T-helper 2 cell treated with Interferon-gamma antibody and Interleukin-4, amounts not matched to agents 100 ng/mL and 5 ng/mL, for 36 hours (primary cell): ENCODE data around the gene UBXN10. TPM values are rescaled to one million over a fixed set of nuclear protein-coding genes. Genes with fewer than 3 reads are reported as not detected.

Experiments used
- intact Hi-C: fragments of 100-400 bp; cut with micrococcal nuclease; formaldehyde crosslinking; loops from one replicate; pipeline ENCODE4 v1.15.1; 2023
- total RNA-seq: library from RNA; stranded (reverse); gene quantifications from 2 replicates; pipeline ENCODE4 v1.2.3, GENCODE V29; 2022

Gene UBXN10, protein sequence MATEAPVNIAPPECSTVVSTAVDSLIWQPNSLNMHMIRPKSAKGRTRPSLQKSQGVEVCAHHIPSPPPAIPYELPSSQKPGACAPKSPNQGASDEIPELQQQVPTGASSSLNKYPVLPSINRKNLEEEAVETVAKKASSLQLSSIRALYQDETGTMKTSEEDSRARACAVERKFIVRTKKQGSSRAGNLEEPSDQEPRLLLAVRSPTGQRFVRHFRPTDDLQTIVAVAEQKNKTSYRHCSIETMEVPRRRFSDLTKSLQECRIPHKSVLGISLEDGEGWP
- 0.45 and 0.64 TPM in 2 replicates for total RNA-seq

DNA sequence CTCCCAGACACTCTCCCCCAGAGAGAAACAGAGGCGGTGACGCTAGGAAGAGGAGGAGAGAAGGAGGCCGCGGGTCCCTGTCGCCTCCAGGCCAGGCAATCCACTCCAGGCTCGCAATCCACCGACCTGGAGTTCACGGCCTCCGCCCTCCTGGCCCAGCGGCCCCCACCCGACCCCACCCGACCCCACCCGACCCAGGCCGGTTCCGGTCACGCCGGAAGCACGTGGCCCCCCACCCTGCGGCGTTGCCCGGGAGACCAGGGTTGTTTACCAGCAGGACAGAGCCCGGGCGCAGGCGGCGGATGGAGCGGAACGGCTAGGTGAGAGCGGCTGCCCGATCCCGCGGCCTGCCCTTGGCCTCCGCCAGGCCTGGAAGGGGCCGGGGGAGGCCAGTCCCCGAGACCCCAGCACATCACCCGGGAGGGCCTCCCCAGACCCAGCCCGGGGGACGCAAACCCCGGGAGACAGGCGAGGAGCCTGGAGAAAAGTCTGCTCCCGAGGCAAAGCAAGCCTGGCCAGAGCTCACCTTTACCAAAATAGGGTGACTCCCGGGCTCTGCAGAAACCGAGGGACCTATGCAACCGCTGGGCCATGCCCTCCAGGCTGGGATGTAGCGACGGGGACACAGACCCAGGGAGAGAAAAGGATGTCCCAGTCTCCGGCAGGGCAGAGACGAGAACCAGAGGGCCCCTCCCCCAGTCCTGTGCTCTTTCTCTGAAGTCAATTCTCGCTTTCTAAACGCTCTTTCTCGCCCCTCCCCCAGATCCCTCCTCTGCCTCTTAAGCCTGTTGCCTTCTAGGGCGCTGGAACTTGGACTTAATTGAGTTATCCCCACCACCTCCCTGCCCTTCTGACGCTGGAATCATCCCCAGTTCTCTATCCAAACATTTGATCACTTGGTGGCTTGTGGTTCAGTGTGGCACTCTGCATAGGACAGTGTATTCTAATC, at the start of gene UBXN10, which contains the start of gene PLA2G2C:
TSS of gene UBXN10 (plus strand) at position 263 of the 949 bp plus-strand sequence. CDS start 4,466 bp downstream, outside the sequence.
TSS of gene PLA2G2C (minus strand) at position 685 of the 949 bp plus-strand sequence. CDS start 9,155 bp downstream, outside the sequence.
- intact Hi-C loops: loop anchor here (5.0 kb wide), 1 partner anchor 34 kb away; no protein-coding TSS in a partner anchor

DNA sequence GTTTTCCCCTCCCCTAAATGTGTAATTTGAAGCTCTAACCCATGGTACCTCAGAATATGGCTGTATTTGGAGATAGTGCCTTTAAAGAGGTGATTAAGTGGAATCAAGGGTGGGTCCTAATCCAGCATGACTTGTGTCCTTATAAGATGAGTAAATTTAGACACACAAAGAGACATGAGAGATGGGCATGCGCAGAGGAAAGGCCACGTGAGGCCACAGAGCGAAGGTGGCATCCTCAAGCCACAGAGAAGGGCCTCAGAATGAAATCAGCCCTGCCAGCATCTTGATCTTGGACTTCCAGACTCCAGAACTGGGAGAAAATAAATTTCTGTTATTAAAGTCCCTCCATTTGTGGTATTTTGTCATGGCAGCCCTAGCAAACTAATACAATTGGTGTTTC, 49.6 kb upstream of the UBXN10 start:
- intact Hi-C loops: no loop called here

DNA sequence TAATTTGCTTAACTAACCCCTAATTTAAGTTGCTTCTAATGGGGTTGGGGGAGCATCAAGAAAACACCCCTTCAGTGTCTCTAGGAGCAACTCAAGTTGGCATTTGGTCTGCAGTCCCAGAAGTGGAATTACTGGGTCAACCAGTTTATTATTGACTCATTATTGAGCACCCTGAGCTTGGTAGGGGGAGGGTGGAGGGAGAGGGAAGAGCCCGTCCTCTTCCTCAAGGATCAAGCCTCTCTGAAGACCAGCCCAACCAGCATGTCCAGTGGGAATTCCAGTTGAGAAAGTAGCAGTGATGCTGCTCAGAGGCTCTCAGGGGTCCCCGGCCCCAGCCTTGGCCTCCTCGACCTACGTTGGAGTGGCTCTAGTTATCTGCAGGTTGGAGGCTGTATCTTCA, 48.8 kb upstream of the UBXN10 start:
- intact Hi-C loops: no loop called here

DNA sequence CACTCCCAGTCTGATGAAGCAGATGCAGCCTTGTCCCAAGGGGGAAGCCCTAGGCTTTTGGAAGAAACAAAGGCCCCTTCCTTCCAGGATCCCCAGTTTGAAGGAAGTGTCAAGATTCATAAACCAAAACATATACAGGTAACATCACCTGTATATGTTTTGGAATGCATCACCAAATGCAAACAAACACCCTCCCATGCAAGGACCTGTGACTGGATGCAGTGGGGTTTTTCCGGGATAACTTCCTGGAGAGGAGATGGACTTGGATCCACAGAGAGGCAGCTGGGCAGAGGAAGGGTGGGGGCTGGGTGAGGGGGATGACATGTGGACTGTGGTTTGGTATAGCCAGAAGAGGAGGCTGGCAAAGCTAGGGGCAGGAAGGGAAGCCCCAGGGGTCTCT, 48.3 kb upstream of the UBXN10 start:
- intact Hi-C loops: no loop called here

DNA sequence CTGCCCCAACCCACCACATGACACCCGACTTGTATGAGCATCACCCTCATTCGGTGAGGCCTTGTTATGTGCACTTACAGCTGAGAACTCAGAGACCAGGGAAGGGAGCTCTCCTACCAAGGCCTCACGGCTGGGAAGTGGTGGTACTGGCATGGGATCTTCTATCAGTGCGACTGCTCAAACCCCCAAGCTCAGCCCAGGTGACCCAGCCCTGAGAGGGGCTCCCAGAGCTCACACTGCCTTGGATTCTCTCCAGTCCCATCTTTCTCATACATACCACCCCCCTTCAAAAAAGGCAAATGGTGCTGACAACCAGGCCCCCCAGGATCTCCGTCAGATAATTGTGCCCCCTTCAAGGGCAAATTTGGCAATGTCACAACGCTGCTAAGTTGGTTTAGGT, 47.5 kb upstream of the UBXN10 start:
- intact Hi-C loops: no loop called here

DNA sequence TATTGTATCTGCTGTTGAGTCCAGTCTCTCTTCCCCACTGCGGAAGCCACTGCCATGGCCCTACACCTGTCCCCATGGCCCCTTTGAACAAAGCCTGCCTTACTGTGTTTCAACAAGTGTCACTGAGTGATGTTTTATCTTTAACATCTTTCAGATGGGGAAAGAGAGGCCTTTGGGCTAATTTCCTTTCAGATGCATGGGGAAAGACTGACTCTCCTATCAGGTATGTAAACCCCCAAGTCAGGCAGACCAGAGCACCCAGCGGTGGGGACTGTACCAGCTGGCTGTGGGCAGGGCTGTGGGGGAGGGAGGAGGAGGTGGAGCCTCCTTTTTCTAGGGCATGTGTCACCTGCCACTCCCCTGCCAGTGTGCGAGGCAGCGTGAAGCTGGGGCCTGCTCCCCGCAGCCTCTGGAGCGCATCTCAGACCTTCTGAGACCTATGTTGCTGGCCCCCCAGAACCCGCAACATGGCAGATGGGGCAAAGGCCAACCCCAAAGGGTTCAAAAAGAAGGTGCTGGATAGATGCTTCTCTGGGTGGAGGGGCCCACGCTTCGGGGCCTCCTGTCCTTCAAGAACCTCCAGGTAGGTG, 46.8 kb upstream of the UBXN10 start, which contains the start of gene PLA2G2F:
TSS of gene PLA2G2F (plus strand) at position 363 of the 590 bp plus-strand sequence. CDS start at position 468, 105 bp downstream.
- intact Hi-C loops: no loop called here

DNA sequence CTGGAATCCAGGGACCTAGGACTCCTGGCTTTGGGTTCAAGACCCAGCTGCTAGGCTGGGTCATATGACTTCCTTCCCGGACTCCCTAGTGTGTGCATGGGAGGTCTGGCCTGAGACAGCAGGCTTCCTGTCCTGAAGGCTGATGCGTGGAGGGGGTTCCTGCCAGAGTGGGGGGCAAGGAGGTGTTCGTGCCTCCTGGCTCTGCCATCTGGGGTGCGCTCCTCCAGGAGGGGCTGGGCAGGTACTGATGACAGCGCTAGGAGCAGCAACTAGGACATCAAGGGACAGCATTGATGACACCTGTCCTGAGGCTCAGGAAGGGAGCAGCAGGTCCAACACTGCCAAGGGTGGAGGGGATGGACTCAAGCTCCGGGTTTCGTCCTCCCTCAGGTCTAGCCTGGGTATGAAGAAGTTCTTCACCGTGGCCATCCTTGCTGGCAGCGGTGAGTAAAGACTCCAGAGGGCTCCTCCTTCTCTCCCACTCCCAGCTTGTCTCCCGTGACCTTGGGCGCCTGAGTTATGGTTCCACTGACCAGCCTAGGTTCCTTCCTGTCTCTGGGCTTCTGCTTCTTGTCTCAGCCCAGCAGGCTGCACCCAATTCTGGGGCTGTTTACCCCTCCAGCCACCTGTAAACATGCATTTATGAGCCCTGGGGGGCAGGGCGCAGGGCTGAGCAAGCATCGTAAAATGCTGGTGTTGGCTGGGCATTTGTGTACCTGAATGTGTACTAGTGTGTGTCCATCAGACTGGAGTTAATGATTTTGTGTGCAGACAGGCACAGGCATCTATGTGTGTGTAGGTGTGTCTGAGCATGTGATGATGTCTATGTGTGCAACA, 45.9 kb upstream of the UBXN10 start:
- intact Hi-C loops: no loop called here

DNA sequence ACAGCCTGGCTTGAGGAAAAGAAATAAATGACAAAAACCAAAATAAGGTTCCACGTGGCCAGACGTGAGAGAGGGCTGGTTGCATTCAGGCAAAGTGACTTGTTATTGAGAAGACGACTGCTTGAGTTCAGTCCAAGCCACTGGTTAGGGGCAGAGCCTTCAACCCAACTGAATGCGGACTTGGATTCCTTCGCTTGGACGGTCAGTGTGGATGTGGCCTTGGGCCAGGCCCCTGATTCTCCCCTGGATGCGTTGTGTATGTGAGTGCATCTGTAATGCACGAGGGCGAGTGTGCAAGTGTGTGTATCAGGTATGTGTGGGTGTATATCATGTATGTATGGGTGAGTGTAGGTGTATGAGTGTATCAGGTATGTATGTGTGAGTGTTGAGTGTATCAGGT, 44.9 kb upstream of the UBXN10 start:
- intact Hi-C loops: no loop called here

DNA sequence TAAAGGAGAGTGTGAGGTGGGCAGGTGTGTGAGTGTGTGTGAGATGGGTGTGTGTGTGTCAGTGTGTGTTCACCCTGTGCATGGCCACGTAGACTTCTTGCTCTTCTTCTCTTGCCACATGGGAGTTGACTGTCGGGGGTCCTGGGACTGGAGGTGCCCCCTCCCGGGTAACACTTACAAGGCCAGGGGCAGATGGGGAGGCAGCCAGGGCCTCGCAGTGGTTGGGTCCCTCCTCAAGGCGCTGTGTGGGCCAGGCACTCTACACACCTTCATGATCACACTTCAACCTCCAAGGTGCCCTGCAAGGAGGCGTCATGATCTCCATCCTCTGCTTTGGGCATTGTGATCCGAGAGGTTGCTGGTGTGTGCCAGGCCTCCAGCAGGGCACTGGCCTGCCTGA, 44.4 kb upstream of the UBXN10 start:
- intact Hi-C loops: no loop called here

DNA sequence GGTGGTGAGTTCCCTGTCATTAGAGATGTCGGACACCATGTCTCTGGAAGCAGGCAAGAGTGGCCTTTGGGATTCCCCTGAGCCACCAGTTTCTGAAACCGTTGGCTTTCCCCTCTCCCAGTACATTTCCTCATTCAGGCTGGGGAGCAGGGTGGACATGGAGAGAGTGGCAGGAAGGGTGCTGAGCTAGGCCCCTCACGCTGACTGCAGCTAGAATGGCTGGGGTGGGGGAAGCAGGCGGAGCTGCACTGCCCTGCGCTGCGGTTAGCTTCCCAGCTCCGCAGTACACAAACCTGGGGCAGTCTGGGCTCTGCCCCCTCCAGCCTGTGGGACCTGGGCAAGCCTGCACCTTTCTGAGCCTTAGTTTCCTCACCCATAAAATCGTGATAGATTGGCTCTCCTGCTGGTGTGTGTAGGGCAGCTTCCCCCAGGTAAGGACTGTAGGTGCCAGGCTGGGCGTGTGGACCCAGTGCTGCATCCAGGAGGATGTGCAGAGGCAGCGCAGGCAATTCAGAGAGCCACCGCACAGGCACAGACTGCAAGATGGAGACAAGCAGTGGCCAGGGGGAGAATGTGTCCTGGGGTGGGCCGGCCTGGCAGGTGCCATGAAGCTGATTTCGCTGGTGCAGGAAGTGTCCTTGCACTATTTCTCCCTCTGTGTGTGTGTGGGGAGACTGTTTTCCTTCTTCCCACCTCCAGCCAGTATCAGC, 43.7 kb upstream of the UBXN10 start:
- intact Hi-C loops: no loop called here

DNA sequence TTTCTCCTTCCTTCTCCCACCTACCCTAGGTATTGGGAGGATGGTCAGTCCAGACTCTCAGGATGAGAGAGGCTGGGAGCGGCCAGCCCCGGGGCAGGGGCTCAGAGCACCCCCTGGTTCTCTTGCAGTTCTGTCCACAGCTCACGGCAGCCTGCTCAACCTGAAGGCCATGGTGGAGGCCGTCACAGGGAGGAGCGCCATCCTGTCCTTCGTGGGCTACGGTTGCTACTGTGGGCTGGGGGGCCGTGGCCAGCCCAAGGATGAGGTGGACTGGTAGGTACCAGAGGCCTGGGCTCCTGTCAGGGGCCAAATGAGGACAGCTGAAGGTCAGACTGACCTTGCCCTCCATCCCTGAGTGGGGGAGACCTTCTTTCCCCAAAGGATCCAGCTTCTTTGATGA, 42.6 kb upstream of the UBXN10 start:
- intact Hi-C loops: no loop called here

DNA sequence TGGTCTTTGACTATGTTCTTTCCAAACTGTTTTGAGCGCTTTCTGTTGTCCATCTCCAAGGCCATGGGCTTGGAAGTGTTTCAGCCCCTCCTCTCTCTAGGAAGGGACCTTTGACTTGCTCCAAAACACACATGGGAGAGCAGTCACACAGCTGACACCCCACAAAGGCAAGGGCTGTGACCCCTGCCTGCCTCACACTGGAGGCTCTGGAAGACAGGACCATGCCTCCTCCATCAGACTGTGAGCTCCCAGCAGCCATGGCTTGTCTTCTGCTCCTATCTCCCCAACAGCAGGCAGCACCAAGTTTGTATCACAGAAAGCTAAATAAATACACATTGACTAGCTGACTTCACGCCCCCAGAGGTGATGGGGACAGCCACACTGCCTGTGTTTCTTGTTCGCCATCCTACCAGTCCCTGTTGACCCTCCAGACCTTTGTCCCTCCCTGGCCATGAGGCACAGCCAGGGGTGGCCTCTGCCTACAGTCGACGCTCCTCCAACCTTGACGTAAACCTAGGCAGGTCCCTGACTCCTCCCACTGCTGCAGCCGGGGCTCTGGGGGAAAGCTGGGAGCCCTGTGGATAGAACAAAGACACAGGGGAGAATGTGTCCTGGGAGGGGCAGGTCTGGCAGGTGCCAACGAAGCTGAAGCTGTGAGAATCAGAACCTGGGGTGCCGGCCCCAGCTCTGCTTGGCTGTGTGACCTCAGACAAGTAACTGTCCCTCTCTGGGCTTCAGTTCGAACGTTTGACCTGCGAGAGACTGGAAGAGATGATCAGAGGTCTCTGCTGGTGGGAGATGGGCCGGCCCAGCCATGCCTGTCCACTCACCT, 41.9 kb upstream of the UBXN10 start:
- intact Hi-C loops: no loop called here

DNA sequence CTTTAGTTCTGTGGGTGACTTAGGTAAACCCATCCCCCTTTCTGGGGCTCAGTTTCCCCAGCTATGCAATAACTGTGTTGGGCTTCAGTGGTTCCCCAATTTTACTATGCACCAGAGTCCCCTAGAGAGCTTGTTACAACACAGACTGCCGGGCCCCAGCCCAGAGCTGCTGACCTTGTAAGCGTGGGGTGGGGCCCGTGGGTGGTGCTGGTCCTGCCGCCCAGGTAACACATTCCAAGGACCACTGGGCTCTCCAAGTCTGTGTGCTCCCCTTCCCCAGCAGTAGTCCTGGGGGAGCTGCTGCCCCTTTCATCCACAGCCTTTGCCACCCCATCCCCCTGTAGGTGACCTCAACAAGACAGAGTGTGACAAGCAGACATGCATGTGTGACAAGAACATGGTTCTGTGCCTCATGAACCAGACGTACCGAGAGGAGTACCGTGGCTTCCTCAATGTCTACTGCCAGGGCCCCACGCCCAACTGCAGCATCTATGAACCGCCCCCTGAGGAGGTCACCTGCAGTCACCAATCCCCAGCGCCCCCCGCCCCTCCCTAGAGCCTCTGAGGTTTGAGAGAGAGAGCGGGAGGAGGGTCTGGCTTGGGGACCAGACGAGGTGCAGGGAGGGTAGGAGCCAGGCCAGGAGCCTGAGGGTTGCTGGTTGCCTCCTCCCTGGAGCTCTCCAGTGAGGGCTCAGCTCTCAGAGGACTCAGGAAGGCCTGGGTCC, 37.9 kb upstream of the UBXN10 start:
- intact Hi-C loops: no loop called here

DNA sequence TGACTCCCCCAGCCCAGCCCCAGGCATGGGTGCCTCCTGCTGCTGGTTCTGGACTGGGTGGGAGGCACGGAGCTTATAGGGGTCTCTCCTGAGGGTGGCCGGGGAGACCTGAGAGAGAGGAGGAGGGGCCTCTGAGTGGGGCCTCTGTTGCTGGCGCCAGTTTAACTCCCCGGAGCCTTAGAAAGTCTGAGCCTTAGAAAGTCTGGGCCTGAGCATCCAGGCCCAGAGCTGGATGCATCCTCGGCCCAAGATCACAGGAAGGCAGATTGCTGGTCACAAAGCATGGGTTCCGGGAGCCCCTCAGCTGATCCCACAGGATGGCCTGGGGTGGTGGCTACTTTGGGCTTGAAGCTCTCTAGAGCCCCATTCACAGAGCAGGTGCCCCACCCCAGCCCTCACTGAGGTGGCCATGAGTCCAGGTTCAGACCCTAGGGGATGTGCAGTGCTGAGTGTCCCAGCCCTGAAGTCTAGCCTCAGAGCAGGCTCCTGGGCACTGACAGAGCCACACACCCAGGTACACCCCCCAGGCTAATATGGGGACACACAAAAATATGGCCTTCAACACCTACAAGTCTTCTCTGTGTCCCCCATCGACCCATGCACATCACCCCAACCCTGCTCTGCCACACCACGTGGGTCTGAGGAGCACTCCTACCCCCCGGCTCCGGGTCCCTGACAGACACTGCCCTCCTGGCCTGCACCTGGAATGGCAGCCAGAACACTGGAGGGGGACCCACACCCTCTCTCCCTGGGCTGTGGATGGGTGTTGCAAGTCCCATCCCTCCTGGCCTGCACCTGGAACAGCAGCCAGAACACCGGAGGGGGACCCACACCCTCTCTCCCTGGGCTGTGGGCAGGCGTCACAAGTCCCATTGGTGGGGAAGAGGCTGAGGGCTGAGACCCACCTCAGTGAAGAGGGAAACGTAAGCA, 37.1 kb upstream of the UBXN10 start:
- intact Hi-C loops: no loop called here

DNA sequence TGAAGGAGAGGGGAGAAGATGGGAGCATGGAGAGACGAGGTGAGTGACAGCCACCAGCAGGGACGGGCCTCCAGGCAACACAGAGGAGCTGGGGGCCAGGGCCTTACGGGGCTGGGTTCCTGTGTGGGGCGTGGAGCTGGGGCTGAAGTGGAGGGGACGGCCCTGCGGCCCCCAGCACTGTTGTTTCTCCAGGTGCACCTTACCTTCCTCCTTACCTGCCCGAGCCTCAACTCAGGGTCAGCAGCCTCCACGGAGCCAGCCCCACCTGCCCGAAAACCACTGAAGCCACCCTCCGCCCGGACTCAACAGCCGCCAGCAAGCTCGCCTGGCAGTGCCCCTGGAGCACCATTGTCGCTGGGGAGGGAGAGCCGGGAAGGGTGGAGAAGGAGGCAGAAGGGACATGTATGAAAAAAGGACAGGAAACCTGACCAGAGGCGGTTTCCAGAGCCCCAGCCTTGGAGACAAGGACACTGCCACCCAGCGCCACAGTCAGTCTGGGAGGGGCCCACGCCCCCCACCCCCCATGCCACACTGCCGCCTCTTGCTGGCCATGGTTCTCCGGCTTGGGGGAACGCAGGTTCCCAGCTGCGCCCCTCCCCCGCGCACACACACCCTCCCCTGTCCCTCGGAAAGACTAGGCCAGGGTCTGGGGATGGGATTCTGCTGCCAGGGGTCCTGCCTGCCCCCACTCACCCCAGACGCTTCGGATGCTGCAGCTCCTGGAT, 36.1 kb upstream of the UBXN10 start:
- intact Hi-C loops: loop anchor here (5.0 kb wide), 1 partner anchor 38 kb away; the partner anchor contains the start of genes PLA2G2C and UBXN10

DNA sequence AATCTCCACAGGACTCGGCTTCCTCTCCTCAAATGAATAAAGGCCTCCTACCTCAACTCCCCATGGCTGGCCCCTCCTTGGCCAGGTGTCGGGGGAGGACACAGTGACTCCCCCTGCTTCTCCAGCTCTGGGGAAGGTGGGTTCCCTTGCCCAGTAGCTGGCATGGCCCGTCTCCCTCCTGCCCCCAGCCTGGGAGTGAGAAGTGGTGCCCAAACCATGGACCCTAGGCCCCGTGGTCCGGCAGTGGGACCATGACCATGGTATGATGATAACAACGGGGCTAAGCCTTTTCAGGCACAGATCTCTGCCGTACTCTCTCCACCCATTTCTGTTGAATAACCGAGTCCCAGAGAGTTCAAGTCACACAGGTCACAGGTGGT, 35.6 kb upstream of the UBXN10 start:
- intact Hi-C loops: loop anchor here (5.0 kb wide), 1 partner anchor 37 kb away; the partner anchor contains the start of genes PLA2G2C and UBXN10

DNA sequence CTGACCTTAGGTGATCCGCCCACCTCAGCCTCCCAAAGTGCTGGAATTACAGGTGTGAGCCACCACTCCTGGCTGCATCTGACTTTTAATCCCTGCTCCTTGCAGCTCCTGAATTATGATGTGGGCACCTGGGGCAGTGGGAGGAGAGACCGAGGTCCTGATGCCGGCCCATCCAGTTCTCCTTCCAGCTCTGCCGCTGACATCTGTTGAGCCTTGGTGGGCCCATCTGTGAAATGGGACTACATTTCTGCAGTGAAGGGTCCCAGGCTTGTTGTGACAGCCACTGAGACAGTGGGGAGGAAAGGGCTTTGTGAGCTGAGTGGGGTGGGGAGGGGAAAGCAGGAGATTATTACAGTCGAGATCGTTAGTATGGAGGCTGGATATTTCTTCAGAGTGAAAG, 34.9 kb upstream of the UBXN10 start:
- intact Hi-C loops: loop anchor here (5.0 kb wide), 1 partner anchor 36 kb away; the partner anchor contains the start of genes PLA2G2C and UBXN10
